Colonic mucosa (tissue), 4 donors: ENCODE measurements around the gene TMEM150C. TPM values are rescaled to one million over a fixed set of nuclear protein-coding genes. Genes with fewer than 3 reads are reported as not detected.

ENCODE experiments used
- DNase-seq: peaks from one replicate; pipeline ENCODE4 v3.0.0-alpha.2; 2020
- H3K27ac ChIP-seq: fragments of 200-600 bp; one replicate; pipeline ENCODE4 v1.8.0; 2021
- H3K27me3 ChIP-seq: fragments of 200-600 bp; one replicate; pipeline ENCODE4 v1.8.0; 2021
- H3K36me3 ChIP-seq: fragments of 200-600 bp; one replicate; pipeline ENCODE4 v1.8.0; 2021
- H3K4me1 ChIP-seq: fragments of 200-600 bp; one replicate; pipeline ENCODE4 v1.8.0; 2021; ENCODE audit warnings: mild to moderate bottlenecking
- H3K4me3 ChIP-seq: fragments of 200-600 bp; one replicate; pipeline ENCODE4 v1.8.0; 2021
- H3K9ac ChIP-seq, 2 donors: one replicate each; pipeline ENCODE4 v1.7.0; 2013; ENCODE audit warnings: control low read depth in 2 of 2, low read depth in 2 of 2, low read length in 2 of 2
- H3K9me3 ChIP-seq: fragments of 200-600 bp; one replicate; pipeline ENCODE4 v1.8.0; 2021
- CTCF ChIP-seq: fragments of 200-600 bp; IDR thresholded peaks from one replicate; pipeline ENCODE4 v1.8.0; 2022; ENCODE audit warnings: antibody characterized with exemption, mild to moderate bottlenecking
- intact Hi-C: fragments of 100-400 bp; cut with DNase I; formaldehyde crosslinking; loops from one replicate; pipeline ENCODE4 v1.14.1; 2022
- total RNA-seq, 2 donors: library from RNA; stranded (reverse); fragmentation: NEBNext Ultra II Directional in 1 of 2; extraction: Animal tissue kit (Norgen Biotek cat#: 25700) in 1 of 2; gene quantifications; one replicate each; pipeline ENCODE4 v1.2.1, GENCODE V29; 2021
- donor health status: healthy.
- donor health status: DM: no; HTN: no; CAD: no.
- donor health status: DM: no; HTN: no; CAD: no.

The TMEM150C gene
- total RNA-seq, 2 donors from 2014 or later: 1.2 to 2.5 TPM

- TF ChIP-seq CTCF: no peak
- H3K27ac ChIP-seq: no peak overlapping the region
- H3K36me3 ChIP-seq: no peaks in the 10 kb centered on the region
- no peaks in the 10 kb centered on the region for H3K4me1 ChIP-seq
- DNase-seq: no peak
- no peaks in the 10 kb centered on the region for H3K9me3 ChIP-seq
- no peaks in the 10 kb centered on the region for H3K27me3 ChIP-seq
- no peak overlapping the region for H3K4me3 ChIP-seq
- no peak overlapping the region for H3K9ac ChIP-seq
- intact Hi-C loops: no loop called here
Measured at GRCh38 chr4:82601242-82602015, 39.6 kb upstream of the TMEM150C start.

- no peaks in the 10 kb centered on the region for H3K27me3 ChIP-seq
- H3K9ac ChIP-seq: no peak overlapping the region
- H3K36me3 ChIP-seq: no peaks in the 10 kb centered on the region
Measured at GRCh38 chr4:82599336-82599735, 37.5 kb upstream of the TMEM150C start.

GRCh38 chr4:82594456-82594855 is 32.7 kb upstream of the TMEM150C start:
- intact Hi-C loops: no loop called here
- Histone ChIP-seq H3K4me1 (no peaks in the 10 kb centered on the region), H3K27ac (no peak overlapping the region), H3K36me3 (no peaks in the 10 kb centered on the region), H3K9me3 (no peaks in the 10 kb centered on the region), H3K4me3 (no peak overlapping the region), H3K27me3 (no peaks in the 10 kb centered on the region), H3K9ac (no peak overlapping the region)
- DNase-seq: no peak
- no peak for TF ChIP-seq CTCF

More at GRCh38 chr4:82599336-82599735, 37.5 kb upstream of the TMEM150C start:
- intact Hi-C loops: no loop called here
- Histone ChIP-seq H3K9me3 (no peaks in the 10 kb centered on the region), H3K27ac (no peak overlapping the region), H3K4me1 (no peaks in the 10 kb centered on the region), H3K4me3 (no peak overlapping the region)
- no peak for TF ChIP-seq CTCF
- DNase-seq: no peak

GRCh38 chr4:82593411-82593810 is 31.6 kb upstream of the TMEM150C start:
- Histone ChIP-seq H3K27ac (no peak overlapping the region), H3K27me3 (no peaks in the 10 kb centered on the region), H3K9me3 (no peaks in the 10 kb centered on the region), H3K9ac (no peak overlapping the region), H3K4me1 (no peaks in the 10 kb centered on the region), H3K4me3 (no peak overlapping the region), H3K36me3 (no peaks in the 10 kb centered on the region)
- intact Hi-C loops: no loop called here
- no peak for TF ChIP-seq CTCF
- no peak for DNase-seq

- Histone ChIP-seq H3K4me1 (no peaks in the 10 kb centered on the region), H3K4me3 (no peak overlapping the region), H3K36me3 (no peaks in the 10 kb centered on the region), H3K9me3 (no peaks in the 10 kb centered on the region), H3K9ac (no peak overlapping the region), H3K27ac (no peak overlapping the region), H3K27me3 (no peaks in the 10 kb centered on the region)
- no peak for DNase-seq
- no peak for TF ChIP-seq CTCF
- intact Hi-C loops: no loop called here
Measured at GRCh38 chr4:82592639-82593038, 30.9 kb upstream of the TMEM150C start.
